Stimulated activated CD4-positive, alpha-beta T cell treated with anti-CD3 and anti-CD28 coated beads, Interleukin-12 subunit alpha, Interleukin-12 subunit beta, amount 100 ng/mL, for 24 hours (primary cell): Measurements from ENCODE around the gene CNIH2.

ENCODE experiments used
- DNase-seq, 2 experiments: peaks; one replicate each; pipeline ENCODE4 v3.0.0-alpha.2; 2020; ENCODE audit warnings: low read depth in 2 of 2

Gene CNIH2

DNA sequence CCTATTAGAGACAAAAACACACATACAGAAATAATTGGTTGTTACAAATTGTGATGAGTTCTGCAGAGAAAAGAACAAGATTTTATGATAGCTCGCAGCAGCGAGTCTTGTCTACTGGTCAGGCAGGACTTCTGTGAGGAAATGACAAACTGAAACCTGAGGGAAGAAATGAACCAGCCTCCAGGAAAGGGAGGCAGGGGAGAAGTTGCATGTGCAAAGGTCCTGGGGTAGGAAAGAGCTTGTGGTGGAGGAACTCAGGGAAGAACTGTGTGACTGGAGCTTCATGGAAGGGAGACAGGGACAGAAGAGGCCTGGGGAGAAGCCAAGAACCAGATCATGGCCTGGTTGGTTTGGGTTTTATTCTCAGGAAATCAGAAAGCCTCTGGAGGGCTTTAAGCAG lies 18.8 kb upstream of the CNIH2 start:
- DNase-seq = no peak

DNA sequence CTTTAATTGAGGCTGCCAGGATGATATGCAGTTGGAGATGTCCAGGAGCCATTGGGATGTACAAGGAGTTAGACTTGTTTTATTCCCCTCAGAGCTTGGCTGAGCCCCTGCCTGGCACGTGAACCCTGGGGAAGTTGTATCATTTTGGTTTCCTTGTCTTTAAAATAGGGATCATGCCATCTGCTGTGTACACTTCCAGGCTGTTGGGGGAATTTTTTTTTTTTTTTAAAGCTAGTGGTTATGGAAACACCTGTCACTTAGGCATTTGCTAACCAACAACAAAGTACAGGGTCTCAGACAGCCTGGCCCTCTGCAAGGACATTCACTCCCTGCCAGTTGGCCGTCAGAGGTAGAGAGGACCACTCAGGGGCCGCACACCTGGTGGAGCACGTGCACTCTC lies 18.0 kb upstream of the CNIH2 start:
- no peak for DNase-seq

DNA sequence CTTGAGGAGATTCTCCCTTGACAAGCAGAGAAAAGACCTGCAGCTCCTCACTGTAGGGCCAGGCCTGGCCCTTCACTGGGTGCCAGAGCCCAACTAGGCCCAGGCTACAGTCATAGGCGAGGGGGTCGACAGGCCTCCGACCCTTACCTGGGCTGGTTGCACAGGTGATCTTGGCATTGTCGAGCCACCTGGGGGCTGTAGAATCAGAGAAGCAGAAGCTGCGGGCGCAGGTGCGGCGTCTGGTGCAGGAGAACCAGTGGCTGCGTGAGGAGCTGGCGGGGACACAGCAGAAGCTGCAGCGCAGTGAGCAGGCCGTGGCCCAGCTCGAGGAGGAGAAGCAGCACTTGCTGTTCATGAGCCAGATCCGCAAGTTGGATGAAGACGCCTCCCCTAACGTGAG lies 16.4 kb upstream of the CNIH2 start:
- no peak for DNase-seq

DNA sequence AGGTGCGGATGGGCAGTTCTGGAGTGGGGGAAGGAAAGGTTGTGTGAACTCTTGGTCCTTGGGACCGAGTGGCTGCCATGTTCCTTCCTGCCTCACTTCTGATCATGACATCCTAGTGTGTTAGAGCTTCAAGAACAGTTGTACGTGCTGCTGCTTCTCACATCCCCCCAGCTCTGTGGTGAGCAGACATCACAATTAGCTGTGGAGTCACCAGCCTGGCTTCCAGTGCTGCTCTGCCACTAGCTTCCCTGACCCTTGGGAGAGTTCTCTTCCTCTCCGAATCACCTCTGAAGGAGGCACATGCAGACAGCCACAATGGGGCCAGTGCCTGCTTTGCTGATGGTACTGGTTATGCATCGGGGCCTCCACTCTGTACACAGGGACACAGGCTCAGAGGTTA lies 15.8 kb upstream of the CNIH2 start:
- no peak for DNase-seq

DNA sequence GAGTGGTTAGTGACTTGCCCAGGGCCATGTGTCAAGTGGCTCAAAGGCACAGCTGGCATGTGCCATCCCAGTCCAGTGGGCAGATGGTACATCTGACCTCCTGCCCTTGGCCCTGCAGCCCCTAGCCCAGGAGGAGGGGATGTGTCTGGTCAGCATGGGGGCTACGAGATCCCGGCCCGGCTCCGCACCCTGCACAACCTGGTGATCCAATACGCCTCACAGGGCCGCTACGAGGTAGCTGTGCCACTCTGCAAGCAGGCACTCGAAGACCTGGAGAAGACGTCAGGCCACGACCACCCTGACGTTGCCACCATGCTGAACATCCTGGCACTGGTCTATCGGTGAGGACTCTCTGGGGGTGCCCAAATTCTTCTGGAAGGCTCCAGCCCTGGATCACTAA lies 15.3 kb upstream of the CNIH2 start:
- DNase-seq = no peak

DNA sequence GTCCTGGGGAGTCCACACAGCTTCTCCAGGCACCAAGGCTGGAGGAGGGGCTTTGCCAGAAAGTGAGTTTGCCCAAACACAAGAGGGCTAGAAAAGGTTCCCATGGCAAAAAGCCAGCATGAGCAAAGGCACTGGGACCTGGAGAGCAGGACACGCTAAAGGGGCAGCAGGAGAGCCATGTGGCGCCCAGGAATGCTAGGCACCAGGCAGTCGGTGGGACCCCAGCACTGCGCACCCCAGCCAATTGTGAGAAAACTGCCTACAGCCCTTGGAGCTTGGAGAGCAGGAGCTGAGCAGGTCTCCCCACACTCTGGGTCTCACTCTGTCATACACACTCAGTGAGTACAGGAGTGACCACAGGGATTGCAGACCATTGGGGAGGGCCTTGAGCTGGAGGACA lies 14.7 kb upstream of the CNIH2 start:
- no peak for DNase-seq

DNA sequence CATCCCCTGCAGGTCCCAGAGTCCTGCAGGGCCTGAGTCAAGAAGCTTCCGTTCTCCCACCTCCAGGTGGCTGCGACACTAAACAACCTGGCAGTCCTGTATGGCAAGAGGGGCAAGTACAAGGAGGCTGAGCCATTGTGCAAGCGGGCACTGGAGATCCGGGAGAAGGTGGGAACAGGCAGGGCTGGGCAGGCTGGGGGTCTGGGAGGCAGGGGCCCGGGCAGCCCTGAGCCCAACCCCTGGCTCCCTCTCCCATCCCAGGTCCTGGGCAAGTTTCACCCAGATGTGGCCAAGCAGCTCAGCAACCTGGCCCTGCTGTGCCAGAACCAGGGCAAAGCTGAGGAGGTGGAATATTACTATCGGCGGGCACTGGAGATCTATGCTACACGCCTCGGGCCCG lies 14.2 kb upstream of the CNIH2 start:
- no peak for DNase-seq

DNA sequence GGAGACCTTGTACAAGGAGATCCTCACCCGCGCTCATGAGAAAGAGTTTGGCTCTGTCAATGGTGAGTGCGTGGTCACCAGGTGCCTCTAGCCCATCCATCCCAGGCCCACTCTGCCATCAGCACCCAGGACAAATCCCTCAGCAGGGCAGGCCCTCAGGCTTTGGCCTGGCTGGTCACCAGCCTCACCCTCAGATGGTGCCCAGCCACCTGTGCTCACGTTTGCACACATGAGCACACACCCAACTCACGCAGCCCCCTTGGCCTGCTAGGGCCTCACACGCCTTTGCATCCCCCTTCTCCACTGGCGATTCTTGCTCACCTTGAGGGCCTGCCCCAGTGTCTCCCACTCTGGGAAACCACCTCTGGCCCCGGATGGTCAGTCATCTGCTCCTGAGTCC lies 13.6 kb upstream of the CNIH2 start:
- DNase-seq = no peak

DNA sequence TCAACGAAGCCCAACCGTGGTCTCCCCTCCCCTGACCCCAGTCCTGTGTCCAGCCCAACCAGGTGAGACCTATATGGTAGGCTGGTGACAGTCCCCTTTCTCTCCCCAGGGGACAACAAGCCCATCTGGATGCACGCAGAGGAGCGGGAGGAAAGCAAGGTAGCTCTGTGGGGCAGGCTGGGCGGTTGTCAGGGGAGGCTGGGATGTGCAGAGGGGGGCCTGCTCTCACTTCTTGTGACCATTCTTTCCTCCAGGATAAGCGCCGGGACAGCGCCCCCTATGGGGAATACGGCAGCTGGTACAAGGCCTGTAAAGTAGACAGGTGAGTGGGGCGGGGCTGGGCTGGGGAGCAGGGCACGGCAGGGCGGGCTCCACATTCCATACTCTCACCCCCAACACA lies 13.1 kb upstream of the CNIH2 start:
- DNase-seq = no peak

DNA sequence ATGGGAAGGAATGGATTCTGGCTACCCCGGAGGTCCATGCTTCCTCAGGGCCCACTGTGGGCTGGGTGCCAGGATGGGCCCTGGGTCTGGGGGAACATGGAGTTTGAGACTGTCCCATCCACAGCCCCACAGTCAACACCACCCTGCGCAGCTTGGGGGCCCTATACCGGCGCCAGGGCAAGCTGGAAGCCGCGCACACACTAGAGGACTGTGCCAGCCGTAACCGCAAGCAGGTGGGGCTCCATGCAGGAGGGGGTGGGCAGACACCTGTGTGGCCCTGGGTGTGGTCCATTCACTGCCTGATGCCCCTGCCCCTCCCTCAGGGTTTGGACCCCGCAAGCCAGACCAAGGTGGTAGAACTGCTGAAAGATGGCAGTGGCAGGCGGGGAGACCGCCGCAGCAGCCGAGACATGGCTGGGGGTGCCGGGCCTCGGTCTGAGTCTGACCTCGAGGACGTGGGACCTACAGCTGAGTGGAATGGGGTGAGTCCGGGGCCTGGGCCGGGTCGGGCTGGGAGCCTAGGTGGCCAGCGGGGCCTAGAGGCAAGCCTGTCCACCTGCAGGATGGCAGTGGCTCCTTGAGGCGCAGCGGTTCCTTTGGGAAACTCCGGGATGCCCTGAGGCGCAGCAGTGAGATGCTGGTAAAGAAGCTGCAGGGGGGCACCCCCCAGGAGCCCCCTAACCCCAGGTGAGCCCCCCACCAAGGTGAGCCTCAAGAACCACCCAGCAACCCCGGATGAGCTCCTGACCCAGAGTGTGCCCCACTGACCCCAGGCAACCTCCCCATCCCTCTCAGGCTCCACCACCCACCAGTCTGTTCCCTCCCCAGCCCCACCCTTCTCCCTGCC lies 12.2 kb upstream of the CNIH2 start:
- no peak for DNase-seq

DNA sequence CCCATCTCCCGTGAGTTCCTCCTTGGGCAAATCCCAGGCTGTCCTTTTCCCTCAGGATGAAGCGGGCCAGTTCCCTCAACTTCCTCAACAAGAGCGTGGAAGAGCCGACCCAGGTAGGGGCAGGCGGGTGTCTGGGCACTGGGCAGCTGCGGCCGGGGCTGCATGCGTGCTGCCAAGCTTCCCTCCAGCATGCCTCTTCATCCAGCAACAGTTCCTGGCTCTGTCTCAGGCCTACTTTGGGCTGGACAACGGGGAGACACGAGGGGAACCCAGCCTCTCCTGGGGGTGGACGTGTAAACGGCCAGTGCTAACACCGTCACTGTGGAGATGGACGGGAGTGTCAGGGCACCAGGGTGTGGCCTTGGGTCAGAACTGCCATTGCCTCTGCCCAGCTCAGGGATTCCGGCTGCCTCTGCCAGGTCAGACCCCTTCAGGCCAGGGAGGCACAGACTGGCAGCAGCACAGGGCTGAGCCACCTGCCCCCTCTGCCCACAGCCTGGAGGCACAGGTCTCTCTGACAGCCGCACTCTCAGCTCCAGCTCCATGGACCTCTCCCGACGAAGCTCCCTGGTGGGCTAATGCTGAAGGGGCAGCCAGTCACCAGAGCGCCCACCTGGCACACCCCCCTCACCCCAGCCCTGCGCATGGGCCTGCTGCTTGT lies 11.5 kb upstream of the CNIH2 start:
- no peak for DNase-seq

DNA sequence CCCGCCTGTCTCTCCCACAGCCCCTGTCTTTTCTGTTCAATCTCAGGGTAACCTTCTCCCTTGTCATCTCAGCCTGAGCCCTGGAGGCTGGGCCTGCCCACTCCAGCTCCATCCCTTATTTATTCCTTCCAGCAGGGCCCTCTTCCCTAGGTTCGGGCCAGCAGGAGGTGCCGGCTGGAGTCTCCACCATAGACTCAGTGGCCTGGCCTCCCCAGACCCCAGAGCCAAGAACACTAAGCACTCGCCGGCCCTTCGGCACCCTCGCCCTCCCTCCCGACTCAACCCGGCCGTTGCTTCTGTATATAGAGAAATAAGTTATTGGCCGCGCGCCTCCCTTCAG lies 11.0 kb upstream of the CNIH2 start:
- no peak for DNase-seq

DNA sequence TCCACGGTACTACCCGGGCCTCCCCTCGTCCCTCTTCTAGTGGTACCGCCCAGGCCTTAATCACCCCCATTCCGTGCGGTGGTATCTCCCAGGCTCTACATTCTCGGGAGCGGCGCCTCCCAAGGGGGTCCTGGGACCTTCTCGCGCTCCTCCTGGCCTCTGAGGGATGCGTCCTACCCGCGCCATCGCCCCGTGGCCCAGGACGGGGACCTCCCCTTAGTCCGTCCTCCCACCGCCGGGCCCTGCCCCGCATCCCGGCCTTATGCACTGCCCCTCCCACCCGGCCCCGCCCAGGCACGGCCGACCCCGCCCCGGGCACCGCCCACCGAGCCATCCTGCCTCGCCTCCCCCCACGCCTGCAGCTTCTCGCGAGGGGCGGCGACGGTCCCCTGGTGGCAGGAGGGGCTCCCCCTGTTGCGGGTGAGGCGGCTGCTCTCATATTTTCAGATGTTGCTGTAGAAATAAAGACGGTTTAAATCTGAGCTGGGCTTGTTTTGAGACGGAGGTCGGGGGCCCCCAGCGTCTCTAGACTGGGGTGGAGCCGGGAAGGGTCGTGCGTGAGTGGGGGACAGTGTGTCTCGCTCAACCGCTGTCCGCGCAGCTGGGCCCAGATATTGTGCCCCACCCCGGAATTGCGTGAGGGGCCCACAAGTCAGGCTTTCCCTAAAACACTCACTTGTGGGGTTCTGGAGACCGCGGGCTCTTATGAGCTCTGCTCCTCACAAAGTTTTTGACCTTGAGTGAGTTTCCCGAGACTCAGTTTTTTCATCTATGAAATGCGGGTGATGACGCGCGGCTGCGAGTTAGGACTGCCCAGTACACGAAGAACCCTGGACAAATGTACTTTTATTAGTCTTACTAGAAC lies 10.4 kb upstream of the CNIH2 start:
- peak; percentile 73 to 80 for DNase-seq

DNA sequence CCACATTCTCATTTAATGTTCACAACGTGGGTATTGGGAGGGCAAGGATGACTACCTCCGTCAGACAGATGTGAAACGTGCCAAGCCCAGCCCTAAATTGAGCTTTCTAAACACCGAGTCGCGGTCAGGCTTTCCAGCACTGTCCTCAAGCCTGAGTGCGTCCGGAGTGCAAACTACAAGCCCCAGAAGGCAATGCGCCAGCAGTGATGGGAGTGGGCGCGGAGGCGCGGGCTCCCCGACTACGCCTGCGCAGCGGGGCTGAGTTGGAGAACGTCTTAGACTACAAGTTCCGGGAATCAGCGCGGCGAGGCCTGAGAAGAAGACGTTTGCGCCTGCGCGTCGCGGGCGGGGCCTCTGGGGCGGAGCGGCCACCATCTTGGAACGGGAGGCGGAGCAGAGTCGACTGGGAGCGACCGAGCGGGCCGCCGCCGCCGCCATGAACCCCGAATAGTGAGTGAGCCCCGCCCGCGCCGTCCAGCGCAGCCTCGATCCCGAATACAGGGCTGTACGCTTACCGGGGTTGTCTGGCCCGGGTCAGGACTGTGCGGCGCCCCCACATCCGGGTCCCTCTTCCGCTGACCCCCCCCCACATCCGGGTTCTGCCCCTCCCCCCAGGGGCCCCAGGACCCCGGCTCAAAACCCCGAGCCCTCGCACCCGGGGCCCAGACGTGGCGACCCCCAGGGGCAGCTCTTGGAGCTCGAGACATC lies 9.6 kb upstream of the CNIH2 start, which contains the start of gene RAB1B:
Gene RAB1B, plus strand, starts transcription at position 396 of the 708 bp plus-strand sequence. Its CDS starts 41 bp downstream, at position 437.
- DNase-seq = peak; percentile 99 to 100

DNA sequence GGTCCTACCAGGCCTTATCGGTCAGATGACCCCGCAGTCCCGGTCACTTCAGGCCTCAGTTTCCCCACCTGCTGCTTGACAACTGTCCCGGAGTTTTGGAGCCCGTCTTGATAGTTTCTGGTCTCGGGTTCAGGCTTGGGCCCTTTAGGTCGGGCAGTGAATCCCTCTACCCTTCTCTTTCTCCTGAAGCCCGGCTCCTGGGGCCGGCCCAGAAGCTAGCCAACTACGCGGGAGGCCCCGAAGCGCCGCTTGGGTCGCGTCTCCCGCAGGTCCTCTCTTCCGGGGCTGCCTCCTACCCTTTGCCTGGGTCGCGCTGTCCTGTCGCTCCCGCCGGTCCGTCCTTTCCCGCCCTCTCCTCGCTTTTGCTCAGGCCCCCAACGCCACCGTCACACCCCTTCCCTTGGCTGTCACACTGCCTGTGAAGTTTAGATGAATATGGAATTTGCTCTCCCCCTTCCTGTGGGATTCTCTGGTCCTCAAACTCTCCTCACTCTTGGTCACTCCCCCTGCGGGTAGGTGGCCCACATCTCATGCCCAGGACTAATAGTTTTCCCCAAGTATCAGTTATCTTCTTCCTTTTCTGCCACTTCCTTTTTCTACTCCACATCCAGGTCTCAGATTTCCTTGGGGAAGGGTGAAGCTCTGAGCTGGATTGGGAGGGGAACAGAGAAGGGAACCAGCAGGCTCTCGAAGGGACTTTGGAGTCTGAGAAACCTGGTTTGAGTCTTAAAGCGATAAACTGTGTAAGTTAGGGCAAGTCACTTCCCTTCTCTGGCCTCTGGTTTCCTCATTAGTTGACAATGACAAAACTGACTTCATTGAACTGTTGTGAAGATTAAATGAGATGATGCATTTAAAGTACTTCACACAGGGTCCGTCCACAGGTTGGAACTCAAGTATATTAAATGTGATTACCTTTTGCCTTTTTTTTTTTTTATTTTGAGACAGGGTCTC lies 8.7 kb upstream of the CNIH2 start:
- no peak for DNase-seq

DNA sequence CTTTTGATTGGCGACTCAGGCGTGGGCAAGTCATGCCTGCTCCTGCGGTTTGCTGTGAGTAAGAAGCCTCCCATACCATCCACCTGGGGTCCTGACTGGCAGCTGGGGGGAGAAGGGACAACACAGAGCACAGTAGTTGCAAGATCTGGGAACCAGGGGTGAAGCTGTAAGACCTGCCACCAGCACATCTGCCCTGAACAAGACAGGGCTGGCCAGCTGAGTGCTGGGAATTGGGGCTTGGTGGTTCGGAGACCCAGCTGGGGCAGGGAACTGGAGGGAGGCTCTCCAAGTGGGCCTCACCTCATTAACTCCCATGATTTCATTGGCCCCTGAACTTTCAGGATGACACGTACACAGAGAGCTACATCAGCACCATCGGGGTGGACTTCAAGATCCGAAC lies 6.2 kb upstream of the CNIH2 start:
- no peak for DNase-seq

DNA sequence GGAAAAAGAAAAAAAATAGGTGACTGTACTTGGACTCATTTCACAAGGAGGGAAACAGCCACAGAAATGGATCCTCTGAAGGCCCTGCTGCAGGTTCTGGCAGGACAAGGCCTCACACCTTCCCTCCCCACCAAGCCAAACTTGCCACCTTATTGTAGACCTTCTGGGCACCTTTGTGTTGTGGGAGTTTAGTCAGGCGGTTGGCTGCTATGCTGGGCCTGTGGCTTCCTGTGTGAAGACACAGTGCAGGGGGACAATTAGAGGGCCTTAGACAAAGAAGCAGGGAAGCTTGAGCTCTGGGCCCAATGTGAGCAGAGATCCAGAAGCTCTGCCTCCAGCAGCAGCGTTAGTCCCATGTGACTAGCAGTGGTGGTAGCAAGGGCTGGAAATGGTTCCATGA lies 5.4 kb upstream of the CNIH2 start:
- no peak for DNase-seq

DNA sequence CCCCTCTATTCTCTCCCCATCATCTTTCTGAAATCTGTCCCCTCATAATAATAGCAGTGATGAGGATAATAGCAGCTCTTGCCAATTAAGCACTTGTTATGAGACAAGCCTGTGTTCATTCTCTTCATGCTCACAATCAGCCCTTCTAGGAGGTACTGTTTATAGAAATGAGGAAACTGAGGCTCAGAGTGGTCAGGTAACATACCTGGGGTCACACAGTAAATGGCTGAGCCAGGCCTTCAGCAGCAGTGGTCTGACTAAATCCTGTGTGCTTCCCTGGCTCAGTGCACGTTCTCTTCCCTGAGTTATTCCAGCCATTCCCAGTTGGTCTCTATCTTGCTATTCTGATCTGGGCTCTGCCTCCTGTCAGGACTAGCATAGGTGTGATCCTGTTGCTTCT lies 3.8 kb upstream of the CNIH2 start:
- no peak for DNase-seq

DNA sequence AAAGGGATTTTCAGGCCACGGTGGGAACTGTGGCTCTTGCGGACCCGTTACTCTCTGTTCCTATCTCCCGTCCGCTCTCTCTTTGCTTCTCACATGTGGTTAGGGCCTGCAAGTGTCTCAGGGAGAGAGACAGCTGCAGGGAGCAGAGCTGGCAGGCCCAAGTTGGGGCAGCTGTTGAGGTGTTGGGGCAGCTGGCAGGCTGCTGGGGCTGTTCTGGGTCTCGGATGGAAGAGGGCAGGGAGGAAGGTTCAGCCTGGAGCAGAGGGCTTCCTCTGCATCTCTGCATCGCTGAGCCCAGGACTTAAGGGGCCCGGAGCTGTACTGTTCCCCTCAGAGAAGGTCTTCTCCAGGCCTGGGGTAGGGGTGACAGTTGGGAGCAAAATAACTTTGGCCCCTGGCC lies 2.6 kb upstream of the CNIH2 start:
- DNase-seq = no peak

DNA sequence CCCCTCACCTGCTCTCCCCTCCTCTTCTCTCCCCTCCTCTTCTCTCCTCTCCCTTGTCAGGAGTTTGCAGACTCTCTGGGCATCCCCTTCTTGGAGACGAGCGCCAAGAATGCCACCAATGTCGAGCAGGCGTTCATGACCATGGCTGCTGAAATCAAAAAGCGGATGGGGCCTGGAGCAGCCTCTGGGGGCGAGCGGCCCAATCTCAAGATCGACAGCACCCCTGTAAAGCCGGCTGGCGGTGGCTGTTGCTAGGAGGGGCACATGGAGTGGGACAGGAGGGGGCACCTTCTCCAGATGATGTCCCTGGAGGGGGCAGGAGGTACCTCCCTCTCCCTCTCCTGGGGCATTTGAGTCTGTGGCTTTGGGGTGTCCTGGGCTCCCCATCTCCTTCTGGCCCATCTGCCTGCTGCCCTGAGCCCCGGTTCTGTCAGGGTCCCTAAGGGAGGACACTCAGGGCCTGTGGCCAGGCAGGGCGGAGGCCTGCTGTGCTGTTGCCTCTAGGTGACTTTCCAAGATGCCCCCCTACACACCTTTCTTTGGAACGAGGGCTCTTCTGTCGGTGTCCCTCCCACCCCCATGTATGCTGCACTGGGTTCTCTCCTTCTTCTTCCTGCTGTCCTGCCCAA lies 1.9 kb upstream of the CNIH2 start:
- no peak for DNase-seq
